ENCODE measurements around the gene SEMA5A.

DNA sequence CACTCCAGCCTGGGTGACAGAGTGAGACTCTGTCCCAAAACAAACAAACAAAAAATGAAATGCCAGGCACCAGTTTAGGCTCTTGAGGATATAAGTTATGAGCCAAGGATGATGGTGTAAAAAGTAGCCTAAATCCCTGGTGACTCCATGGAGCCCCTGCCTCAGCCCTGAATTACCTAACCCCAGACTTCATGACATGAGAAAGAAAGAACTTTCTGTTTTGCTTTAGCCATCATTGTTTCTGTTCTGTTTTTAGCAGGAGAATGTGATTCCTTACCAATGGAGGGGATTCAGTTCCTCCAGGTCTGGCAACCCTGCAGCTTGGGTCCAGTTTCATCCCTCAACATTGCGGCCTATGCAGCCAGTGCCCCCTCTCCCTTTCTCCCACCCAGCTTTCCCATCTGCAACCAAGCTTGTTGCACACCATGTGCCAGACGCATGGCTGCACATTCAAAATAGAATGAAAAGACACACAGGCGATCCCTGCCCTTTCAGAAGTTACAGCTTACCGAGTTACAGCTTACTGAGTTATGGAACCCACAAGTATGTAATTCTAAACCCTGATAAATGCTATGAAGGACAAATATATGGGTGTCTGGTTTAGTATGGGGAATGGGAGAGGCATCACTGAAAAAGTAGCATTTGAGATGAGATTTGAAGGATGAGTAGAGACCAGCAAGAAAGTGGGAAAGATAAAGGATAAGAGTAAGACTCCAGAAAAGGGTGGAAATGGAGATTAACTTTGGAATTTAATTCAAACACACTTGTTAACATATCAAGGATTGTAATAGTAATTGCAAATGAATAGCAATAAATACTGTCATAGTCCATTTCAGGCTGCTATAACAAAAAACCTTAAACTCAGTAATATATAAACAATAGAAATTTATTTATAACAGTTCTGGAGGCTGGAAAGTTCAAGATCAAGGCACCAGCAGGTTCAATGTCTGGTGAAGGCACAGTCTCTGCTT lies 6.0 kb upstream of the SEMA5A start:
- TF ChIP-seq SP7 (tag by site-specific recombination; IDR thresholded peaks at IDR 0.05) (no peak), ZNF747 (tag by site-specific recombination; IDR thresholded peaks at IDR 0.05) (no peak), YY1 (tag by site-specific recombination; IDR thresholded peaks at IDR 0.05) (no peak), ZBTB7A (tag by site-specific recombination; IDR thresholded peaks at IDR 0.05; ENCODE audit: low read depth) (no peak), ZFP41 (tag by site-specific recombination; IDR thresholded peaks at IDR 0.05; ENCODE audit: borderline replicate concordance) (no peak), ZNF202 (tag by site-specific recombination; IDR thresholded peaks at IDR 0.05; ENCODE audit: borderline replicate concordance) (no peak), ZNF16 (tag by site-specific recombination; IDR thresholded peaks at IDR 0.05; ENCODE audit: low read depth) (no peak), ZNF670 (tag by site-specific recombination; IDR thresholded peaks at IDR 0.05; ENCODE audit: low read depth) (no peak)
- TF ChIP-seq, protein P1, sequence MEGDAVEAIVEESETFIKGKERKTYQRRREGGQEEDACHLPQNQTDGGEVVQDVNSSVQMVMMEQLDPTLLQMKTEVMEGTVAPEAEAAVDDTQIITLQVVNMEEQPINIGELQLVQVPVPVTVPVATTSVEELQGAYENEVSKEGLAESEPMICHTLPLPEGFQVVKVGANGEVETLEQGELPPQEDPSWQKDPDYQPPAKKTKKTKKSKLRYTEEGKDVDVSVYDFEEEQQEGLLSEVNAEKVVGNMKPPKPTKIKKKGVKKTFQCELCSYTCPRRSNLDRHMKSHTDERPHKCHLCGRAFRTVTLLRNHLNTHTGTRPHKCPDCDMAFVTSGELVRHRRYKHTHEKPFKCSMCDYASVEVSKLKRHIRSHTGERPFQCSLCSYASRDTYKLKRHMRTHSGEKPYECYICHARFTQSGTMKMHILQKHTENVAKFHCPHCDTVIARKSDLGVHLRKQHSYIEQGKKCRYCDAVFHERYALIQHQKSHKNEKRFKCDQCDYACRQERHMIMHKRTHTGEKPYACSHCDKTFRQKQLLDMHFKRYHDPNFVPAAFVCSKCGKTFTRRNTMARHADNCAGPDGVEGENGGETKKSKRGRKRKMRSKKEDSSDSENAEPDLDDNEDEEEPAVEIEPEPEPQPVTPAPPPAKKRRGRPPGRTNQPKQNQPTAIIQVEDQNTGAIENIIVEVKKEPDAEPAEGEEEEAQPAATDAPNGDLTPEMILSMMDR (tag by site-specific recombination; IDR thresholded peaks at IDR 0.05), result no peak
- TF ChIP-seq, protein P2, sequence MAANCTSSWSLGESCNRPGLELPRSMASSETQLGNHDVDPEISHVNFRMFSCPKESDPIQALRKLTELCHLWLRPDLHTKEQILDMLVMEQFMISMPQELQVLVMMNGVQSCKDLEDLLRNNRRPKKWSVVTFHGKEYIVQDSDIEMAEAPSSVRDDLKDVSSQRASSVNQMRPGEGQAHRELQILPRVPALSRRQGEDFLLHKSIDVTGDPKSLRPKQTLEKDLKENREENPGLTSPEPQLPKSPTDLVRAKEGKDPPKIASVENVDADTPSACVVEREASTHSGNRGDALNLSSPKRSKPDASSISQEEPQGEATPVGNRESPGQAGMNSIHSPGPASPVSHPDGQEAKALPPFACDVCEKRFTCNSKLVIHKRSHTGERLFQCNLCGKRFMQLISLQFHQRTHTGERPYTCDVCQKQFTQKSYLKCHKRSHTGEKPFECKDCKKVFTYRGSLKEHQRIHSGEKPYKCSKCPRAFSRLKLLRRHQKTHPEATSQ (tag by site-specific recombination; IDR thresholded peaks at IDR 0.05), result no peak
- TF ChIP-seq, protein P3, sequence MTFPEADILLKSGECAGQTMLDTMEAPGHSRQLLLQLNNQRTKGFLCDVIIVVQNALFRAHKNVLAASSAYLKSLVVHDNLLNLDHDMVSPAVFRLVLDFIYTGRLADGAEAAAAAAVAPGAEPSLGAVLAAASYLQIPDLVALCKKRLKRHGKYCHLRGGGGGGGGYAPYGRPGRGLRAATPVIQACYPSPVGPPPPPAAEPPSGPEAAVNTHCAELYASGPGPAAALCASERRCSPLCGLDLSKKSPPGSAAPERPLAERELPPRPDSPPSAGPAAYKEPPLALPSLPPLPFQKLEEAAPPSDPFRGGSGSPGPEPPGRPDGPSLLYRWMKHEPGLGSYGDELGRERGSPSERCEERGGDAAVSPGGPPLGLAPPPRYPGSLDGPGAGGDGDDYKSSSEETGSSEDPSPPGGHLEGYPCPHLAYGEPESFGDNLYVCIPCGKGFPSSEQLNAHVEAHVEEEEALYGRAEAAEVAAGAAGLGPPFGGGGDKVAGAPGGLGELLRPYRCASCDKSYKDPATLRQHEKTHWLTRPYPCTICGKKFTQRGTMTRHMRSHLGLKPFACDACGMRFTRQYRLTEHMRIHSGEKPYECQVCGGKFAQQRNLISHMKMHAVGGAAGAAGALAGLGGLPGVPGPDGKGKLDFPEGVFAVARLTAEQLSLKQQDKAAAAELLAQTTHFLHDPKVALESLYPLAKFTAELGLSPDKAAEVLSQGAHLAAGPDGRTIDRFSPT (tag by site-specific recombination; IDR thresholded peaks at IDR 0.05), result no peak
- TF ChIP-seq, protein P4, sequence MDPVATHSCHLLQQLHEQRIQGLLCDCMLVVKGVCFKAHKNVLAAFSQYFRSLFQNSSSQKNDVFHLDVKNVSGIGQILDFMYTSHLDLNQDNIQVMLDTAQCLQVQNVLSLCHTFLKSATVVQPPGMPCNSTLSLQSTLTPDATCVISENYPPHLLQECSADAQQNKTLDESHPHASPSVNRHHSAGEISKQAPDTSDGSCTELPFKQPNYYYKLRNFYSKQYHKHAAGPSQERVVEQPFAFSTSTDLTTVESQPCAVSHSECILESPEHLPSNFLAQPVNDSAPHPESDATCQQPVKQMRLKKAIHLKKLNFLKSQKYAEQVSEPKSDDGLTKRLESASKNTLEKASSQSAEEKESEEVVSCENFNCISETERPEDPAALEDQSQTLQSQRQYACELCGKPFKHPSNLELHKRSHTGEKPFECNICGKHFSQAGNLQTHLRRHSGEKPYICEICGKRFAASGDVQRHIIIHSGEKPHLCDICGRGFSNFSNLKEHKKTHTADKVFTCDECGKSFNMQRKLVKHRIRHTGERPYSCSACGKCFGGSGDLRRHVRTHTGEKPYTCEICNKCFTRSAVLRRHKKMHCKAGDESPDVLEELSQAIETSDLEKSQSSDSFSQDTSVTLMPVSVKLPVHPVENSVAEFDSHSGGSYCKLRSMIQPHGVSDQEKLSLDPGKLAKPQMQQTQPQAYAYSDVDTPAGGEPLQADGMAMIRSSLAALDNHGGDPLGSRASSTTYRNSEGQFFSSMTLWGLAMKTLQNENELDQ (tag by site-specific recombination; IDR thresholded peaks at IDR 0.05; ENCODE audit: low read depth), result no peak
